Stimulated activated CD4-positive, alpha-beta T cell treated with anti-CD3 and anti-CD28 coated beads, Interleukin-12 subunit alpha, Interleukin-12 subunit beta, amount 100 ng/mL, for 24 hours (primary cell): ENCODE measurements around the gene ANKRD49.
"Not testable (repeated sequence)": the region's sequence is repeated elsewhere in the genome, so short reads cannot be mapped to it uniquely, and the experiment has no call there.

ENCODE experiments used
- DNase-seq, 2 experiments: peaks; one replicate each; pipeline ENCODE4 v3.0.0-alpha.2; 2020; ENCODE audit warnings: low read depth in 2 of 2

ANKRD49 gene

DNA sequence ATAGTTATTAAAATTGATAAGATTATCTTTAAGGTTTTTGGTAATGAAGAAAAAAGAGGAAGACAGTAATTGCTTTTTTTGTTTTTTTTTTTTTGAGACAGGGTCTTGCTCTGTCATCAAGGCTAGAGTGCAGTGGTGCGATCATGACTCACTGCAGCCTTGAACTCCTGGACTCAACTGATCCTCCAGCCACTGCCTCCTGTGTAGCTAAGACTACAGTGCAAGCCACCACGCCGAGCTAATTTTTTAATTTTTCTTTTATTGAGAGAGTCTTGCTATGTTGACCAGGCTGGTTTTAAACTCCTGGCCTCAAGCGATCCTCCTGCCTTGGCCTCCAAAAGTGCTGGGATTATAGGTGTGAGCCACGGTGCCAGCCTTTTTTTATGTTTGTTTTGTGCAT lies 12.7 kb downstream of the ANKRD49 start:
- not testable (repeated sequence) for DNase-seq

DNA sequence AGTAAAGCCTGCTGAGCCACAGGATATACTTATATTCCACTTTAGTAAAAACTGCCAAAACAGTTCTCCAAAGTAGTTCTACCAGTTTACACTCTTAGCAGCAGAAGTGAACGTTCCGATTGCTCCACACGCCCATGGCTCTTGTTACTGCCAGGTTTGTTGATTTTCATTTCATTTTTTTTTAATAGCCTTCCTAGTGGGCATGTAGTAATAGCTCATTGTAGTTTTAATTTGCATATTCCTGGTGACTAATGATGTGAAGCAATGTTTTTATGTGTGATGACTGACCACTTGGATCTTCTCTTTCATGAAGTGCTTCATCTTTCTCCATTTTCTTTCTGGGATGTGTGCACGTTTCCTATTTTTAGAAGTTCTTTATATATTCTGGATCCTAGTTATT lies 13.7 kb downstream of the ANKRD49 start:
- DNase-seq, result no peak

DNA sequence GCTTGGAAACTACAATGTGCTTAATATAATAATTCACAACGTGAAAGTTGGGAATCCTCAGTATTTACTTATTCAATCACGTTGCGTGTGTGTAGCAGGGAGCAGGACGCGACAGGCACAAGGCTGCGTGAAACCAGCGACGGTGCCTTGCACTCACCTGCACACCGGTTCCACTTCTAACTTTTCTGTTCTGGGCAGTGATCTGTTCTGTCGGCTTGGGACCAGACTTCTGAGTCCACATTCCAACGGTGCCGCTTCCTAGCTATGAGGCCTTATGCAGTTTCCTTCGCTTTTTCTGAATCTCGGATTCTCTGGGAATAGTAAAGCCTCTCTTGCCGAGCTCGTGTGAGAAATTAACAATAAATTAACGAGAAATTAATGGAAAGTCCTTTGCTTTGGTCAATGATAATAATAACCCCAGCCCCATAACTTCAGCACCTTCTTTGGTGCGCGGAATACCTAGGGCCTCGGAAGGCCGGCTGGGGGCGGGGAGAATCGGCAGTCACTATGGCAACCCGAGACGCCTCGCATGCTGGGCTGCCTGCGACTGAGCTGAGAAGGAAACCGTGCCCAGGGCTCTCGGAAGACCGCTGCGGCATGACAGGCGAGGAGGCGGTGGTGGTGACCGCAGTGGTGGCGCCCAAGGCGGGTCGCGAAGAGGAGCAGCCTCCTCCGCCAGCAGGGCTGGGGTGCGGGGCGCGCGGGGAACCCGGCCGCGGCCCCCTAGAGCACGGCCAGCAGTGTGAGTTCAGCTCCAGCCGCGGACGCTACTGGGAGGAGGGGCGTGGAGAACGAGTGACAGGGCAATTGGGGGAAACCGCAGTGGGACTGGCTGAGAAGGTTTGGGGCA lies 18.4 kb downstream of the ANKRD49 start, which contains the start of gene C11orf97:
TSS of gene C11orf97 (plus strand) at position 530 of the 850 bp plus-strand sequence. CDS start at position 598, 68 bp downstream.
- DNase-seq, result peak; percentile 19 to 38

DNA sequence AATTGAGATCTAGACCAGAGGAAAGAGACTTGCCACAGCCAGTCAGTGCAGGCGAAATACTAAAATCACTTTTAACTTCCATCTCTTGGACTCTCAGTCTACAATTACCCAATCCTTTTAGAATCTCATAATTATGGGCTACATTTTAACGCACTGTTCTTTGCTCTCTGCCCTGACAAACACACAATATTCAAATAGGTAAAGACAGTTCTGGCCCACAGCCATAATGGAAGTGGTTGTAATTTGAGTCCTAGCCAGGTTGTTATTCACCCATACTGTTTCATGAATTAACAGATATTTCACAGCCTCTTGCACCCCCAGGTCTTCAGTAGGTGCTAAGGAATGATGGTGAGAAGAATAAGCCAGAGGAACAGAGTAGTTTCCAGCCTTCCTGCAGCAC lies 19.3 kb downstream of the ANKRD49 start:
- no peak for DNase-seq

DNA sequence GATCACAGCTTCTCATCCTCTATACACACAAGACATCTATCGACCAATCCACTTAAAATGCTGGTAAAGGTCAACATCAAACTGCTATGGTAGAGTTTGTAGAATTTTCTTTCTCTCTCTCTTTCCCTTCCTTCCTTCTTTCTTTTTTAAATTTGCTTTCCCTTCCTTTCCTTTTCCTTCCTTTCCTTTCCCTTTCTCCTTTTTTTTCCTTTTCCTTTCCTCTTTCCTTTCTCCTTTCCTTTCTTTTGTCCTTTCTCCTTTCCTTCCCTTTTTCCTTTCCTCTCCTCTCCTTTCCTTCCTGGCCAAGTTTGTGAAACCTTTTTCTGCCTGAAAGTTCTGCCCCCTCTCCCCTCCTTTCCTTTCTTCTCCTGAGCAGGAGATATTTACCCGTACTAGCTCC lies 21.6 kb downstream of the ANKRD49 start:
- DNase-seq, result no peak

DNA sequence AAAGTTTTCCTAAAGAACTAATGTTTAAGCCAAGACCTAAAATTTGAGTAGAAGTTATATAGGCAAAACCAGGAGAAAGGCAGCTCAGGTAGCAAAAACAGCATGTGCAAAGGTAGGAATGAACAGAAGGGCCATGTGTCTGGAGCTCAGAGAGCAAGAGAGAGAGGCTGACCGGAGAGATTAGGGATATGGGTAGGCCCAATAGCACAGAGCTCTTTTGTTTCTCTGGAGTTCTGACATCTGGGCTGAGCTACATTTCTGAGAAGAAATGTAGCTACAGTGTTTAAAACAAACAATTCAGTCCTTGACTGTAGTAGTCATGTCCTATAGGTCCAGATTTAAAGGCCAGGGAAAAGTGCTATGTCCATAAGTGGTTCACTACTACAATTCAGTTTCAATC lies 22.9 kb downstream of the ANKRD49 start:
- DNase-seq, result no peak

DNA sequence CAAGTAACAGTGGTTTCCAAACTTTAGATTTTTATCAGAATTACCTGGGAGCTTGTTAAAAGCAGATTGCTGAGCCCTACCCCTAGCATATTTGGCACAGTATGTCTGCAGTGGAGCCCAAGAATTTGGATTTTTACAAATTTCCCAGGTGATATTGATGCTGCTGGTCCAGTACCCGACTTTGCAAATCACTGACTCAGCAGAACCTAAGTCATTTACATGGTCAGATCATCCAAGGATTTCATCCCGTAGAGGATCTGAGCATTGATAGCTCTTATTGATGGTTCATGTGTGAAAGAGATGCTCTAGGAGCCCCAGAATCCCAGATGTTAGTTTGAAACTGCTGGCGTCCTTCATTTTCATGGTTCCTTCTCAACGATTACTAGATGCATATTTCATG lies 24.5 kb downstream of the ANKRD49 start:
- DNase-seq, result no peak

DNA sequence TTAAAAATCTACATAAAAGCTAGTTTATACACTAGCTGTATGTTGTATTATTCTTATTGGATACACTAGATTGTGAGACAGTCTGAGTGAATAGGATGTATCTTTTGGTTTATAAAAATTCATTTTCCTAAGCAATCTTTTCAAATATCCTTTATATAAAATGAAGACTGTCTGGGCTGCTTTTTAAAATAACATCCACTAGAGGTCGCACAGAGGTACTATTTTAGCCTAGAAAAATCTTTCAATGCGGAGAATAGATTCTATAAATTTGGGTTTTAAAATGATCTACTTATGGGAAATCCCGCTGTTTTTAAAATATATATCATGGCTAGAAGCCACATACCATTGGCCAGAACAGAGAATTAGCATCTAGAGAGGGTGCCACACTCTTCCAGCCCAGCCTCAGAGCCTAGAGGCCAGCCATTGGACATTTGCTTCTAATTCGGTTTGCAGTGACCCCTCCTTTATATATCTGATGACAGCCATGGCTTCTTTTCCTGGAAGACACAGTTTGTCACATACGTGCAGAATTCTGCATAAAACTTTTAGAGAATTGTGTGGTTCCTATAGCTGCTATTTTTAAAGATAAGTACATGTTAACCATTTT lies 25.8 kb downstream of the ANKRD49 start:
- DNase-seq, result no peak

DNA sequence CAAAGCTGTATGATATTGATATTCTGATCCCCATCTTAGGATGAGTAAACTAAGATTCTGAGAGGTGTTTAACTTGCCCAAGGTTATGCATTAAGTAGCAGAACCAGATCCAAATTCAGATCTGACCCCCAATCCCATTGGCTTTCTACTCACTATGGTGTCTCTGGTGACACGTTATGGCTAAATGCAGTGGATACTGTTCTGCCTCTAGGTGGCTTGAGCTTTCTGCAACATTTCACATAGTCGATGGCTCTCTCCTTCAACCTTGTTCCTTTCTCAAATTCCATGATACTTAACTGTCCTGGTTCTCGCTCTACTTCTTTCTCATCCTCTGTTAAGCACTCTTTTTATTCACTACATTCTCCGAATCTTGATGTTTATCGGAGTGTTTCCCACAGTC lies 27.9 kb downstream of the ANKRD49 start:
- no peak for DNase-seq

DNA sequence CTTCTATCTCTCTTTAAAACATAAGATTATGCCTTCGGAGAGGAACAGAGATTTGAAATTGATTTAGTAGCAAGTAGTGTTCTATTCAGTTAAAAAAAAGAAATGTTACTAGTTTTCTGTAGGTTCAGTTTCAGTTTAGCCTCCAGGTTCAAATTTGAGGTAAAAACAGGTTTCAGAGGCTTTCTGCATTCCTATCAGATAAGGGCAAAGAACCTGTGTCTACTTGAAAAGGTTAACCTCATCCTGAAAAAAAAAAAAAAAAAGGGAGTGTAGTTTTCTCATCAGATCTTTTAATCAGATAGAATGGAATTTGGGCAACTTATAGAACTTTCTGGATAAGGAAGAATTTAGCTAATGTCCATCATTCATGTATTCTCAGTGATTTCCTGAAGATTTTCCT lies 30.6 kb downstream of the ANKRD49 start:
- DNase-seq, result no peak

DNA sequence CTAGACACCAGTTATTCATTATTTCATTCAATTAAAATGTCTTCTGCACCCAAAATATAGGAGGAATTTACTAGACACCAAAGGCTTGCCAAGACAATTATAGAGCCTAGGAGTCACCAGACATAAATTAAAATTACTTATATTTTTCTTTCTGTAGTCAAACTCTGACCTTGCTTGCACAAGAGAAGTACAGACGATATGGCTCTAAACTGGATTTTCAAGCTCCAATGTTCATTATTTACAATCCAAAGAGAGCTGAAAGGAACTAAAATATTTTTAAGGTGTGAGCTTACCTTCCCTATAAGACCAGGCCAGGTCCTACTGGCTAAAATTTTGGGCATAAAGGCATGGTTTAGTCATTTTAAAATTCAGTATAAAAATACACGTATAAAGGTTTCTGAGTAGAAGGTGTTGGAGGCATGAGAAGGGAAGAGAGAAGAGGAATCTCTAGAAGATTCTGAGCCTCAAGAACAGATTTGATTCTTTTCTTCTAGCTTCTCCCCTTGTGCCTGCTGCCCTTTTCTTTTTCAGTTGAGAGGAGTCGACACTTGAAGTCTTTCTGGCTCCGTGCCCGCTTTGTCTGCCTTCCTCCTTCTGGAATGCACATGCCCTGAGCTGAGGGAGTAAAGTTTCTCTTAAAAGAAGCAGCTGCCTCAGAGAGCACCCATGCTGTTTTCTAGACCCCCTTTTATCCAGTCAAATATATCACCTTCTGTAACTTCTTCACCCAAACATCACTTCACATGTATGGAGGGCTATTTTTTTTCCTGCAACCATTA lies 32.0 kb downstream of the ANKRD49 start:
- DNase-seq, result no peak

DNA sequence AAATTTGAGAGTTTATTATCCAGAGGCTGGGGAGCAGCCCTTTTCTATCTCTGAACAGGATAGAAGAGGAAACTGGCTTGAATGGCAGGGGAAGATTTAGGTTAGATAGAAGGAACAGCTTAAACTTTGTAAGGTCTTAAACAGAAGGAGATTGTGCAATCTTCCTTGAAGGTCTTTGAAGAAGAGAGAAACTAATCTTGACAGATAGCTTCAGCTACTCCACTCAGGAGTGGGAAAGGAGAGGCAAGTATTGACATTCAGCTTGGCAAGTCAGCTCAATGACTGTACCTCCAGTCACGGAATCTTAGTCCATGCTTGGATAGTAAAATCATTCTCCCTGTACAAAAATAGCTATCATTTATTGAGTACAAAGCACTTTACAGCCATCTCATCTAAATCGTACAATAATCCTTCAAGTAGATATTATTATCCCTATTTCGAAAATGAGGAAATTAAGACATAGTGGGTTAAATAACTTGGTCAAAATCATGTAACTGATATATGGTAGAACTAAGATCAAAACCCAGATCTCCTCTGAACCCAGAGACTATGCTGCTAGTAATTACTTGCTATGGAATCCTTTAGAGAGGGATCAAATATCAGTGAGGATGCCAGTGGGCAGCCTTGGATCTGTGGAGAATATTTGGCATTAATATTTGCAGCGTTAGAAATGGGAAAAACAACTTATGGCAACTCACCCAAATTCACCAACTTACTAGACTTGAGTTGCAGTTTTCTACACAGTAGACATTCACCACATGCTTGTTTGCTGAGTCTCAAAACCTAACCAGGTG lies 33.1 kb downstream of the ANKRD49 start:
- DNase-seq, result no peak

DNA sequence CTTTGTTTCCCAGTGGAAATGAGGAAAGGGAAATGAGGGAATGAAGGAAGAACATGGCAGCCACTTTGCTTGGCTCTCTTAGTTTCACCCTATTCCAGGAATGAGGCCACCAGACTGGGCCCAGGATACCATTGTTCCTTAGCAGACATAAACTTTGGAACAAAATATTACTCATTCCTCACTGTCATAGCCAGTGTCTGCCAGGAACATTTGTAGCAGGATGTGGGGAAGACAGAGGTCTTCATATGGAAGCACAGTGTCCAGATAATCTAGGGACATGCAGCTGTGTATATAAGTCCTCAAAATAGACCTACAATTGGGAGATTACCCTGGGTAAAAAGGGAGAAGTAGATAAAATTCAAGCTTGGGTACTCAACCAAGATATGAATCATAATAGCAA lies 34.8 kb downstream of the ANKRD49 start:
- DNase-seq, result no peak

DNA sequence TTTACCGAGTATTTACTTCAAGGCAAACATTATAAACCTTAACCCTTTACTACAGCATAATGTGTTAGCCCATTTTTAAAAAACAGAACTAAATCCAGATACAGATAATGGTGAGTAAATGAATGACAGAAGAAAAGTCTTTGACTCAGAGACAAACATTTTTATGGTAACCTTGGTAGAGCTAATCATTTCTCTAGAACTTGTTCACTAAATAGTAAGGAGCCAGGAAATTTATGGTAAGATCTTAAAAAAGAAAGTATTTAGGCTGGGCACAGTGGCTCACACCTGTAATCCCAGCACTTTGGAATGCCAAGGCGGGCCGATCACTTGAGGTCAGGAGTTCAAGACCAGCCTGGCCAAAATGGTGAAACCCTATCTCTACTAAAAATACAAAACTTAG lies 38.4 kb downstream of the ANKRD49 start:
- DNase-seq, result no peak

DNA sequence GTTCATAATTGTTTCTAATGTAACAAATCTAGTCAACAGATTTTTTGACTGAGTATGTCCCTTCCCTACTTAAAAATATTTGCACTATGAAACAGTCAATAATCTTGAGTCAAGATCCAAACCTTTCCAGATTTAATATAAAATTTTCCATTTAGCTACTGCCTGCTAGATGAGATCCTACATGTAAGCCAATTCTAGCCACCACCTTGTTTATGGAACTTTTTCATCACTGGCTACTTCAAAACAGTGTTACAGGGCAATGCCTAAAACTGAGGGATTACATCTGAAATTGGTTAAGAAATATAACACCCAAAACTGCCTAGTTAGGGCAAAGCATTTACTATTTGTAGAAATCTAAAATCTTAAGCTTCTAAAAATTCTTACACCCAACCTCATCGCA lies 39.4 kb downstream of the ANKRD49 start:
- DNase-seq, result no peak

DNA sequence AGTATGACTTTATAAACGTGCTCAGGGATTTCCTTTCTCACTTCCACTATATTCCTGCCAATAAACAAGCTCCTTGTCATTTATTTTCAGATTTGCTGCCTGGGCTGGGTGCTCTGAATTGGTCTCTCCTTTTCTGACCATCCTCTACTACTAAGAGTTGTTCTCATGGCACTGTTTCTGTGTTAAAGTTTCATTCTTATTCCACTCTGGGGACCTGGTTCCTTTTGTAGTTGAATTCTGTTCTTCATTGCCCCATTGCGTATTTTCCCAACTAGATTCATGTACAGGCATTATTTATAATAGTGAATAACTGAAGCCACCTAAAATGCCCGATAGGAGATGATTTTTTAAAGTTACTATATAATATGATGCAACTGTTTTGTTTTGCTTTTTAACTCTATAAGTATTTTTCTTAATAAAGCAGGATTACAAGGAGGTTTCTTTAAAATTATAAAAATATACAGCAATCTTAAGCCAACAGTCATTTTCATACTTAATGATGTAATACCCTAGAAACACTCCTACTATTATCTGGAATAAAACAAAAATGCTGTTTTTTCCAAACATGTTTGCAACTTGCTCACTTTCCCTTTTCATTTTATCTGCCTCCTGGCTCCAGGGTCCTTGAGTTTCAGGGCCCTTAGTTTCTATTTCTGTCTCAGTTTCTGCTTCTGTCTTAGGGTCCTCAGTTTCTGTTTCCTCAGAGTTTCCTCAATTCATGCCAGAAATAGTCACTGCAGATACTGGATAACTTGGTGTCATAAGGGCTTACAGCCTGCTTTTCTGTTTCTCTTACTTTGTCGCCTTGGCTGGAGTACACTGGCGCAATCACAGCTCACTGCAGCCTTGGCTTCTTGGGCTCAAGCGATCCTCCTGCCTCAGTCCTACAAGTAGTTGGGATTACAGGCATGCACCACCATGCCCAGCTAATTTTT lies 40.2 kb downstream of the ANKRD49 start:
- no peak for DNase-seq

DNA sequence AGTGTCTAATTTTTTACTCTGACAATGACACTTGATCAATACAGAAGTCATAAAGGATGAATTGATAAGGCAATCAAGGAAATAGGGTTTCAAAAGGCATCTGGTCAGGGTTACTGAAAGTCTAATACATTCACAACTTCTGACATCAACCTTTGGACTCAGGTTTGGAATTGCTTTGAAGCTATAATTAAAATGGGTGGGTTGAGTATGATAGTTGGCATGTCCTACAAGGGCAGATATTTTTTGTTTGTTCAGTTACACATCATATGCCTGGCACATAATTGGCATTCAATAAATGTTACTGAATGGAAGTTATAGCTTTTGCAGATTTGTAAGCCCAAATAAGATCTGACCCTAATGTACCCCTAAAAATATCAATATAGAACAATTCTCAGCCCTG lies 42.6 kb downstream of the ANKRD49 start:
- DNase-seq, result no peak

DNA sequence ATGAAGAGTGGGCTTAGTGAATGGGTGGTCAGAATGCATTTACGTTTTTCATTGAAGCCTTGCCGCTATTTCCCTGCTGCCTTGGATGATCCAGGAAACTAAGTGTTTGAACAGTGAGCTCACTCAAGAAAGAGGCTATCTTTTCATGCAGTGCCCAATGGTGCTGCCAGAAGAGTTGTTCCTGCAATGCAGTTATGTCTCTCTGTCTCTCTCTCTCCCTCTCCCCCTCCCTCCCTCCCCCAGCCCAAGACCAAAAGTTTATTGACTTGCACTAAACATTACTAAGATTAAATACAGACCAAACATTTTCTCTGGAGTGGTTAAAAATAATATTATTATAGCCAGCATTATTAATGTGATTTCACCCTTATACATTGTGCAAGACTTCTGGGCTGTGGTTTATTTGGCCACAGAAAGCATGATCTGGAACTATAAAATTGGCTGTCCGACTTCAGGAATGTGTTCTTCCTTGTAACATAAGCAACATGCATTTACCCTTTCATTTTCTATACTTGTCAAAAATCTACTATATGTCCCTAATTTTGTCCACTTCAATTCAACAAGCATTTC lies 43.3 kb downstream of the ANKRD49 start:
- DNase-seq, result no peak

DNA sequence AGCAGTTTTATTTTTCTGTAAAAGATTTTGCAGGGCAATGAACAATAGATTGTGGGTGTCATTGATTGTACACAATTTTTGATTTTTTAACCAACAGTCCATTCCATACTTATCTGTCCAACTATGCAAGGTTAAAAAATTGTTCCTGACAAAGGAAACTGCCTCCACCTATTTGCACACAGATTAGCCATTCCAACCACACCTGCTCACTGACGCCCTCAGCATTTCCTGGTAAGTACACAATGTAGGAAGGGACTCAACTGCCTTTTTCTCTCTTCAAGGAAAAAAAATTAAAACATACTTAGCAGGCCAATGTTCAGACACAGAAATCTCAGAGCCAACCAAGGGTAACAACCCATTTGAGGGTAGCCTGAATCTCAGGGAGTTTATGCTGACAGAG lies 45.6 kb downstream of the ANKRD49 start:
- DNase-seq, result no peak
